ENCODE results near the gene SLC15A5. TPM values are rescaled to one million over a fixed set of nuclear protein-coding genes. Genes with fewer than 3 reads are reported as not detected.

SLC15A5 gene
- total RNA-seq, 1 donor from 2014 or later: not detected

Other genes starting within 250 kb of the SLC15A5 start
- gene MGST1, start 70.0 kb upstream of the SLC15A5 start, total RNA-seq: 80.6 TPM

Data from sciatic nerve (tissue), 1 donor.